AG09319 (cell line): ENCODE results near the gene SFXN4.
A peak's percentile ranks its signal among the peaks of the same experiment; 100 is the strongest.
"Not testable (repeated sequence)": the region's sequence is repeated elsewhere in the genome, so short reads cannot be mapped to it uniquely, and the experiment has no call there.

Experiments used
- DNase-seq: peaks from one replicate; pipeline ENCODE4 v3.0.0-alpha.2; 2010; ENCODE audit warnings: low read depth; ENCODE audit errors: extremely low read depth
- CTCF ChIP-seq: IDR thresholded peaks from 2 replicates; pipeline ENCODE4 v1.5.1; 2011; ENCODE audit warnings: low read depth, mild to moderate bottlenecking, inconsistent platforms, low read length, moderate library complexity

SFXN4 gene

GRCh38 chr10:119183664-119184412 lies 18.3 kb upstream of the SFXN4 start:
- no peak for TF ChIP-seq CTCF
- no peak for DNase-seq

GRCh38 chr10:119180850-119181400 lies 15.4 kb upstream of the SFXN4 start:
- not testable (repeated sequence) for DNase-seq

- peak; percentile 8 for TF ChIP-seq CTCF
Measured at GRCh38 chr10:119178372-119179119, 13.0 kb upstream of the SFXN4 start, which contains the start of gene PRDX3. Gene PRDX3, minus strand, starts transcription at chr10:119178812. Its CDS starts 22 bp downstream, at chr10:119178790.

GRCh38 chr10:119177708-119178371 lies 12.3 kb upstream of the SFXN4 start:
- TF ChIP-seq CTCF, result no peak
- DNase-seq, result no peak

More at GRCh38 chr10:119178372-119179119, 13.0 kb upstream of the SFXN4 start, which contains the start of gene PRDX3:
- DNase-seq, result peak; percentile 57

- no peak for DNase-seq
- TF ChIP-seq CTCF, result no peak
Measured at GRCh38 chr10:119176166-119176565, 10.7 kb upstream of the SFXN4 start.

- TF ChIP-seq CTCF, result no peak
- no peak for DNase-seq
Measured at GRCh38 chr10:119174109-119174508, 8.6 kb upstream of the SFXN4 start.

- TF ChIP-seq CTCF, result no peak
- no peak for DNase-seq
Measured at GRCh38 chr10:119167041-119167440, 1.5 kb upstream of the SFXN4 start.
